Stimulated activated naive CD8-positive, alpha-beta T cell treated with anti-CD3 and anti-CD28 coated beads, Interleukin-15, Interleukin-2, amounts not matched to agents 100 ng/mL and 50 ng/mL, for 24 hours (primary cell): ENCODE measurements around the gene TNNI2.
A peak's percentile ranks its signal among the peaks of the same experiment; 100 is the strongest.
"Not testable (repeated sequence)": the region's sequence is repeated elsewhere in the genome, so short reads cannot be mapped to it uniquely, and the experiment has no call there.

Source experiments
- H3K27ac Mint-ChIP-seq: one replicate; pipeline ENCODE4 v1.8.0; 2021; ENCODE audit warnings: mild to moderate bottlenecking, mixed read lengths
- H3K27me3 Mint-ChIP-seq: one replicate; pipeline ENCODE4 v1.8.0; 2021; ENCODE audit warnings: mixed read lengths
- H3K36me3 Mint-ChIP-seq: one replicate; pipeline ENCODE4 v1.8.0; 2021; ENCODE audit warnings: low read depth, mixed read lengths
- H3K4me1 Mint-ChIP-seq: one replicate; pipeline ENCODE4 v1.8.0; 2021; ENCODE audit warnings: low read depth, mixed read lengths
- H3K4me3 Mint-ChIP-seq: one replicate; pipeline ENCODE4 v1.8.0; 2021; ENCODE audit warnings: mild to moderate bottlenecking, mixed read lengths
- H3K9me3 Mint-ChIP-seq: one replicate; pipeline ENCODE4 v1.8.0; 2021; ENCODE audit warnings: mixed read lengths

Gene TNNI2

DNA sequence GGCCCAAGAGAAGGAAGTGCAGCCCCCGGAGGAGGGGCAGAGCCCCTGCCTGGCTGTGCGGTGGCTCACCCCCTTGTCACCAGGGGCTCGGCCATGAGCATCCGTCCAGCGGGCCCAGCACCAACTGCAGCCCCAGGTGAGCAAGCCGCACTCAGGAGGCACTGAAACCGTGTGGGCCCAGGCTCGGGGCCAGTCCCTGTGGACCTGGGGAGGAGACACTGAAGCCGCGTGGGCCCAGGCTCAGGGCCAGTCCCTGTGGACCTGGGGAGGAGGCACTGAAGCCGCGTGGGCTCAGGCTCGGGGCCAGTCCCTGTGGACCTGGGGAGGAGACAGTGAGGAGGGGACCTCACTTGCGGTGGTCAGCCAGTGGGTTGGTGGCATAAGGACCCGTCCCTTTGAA is 28.0 kb downstream of the TNNI2 start:
- H3K4me1 Mint-ChIP-seq: peaks cover 46% of the 10 kb centered on the region
- H3K36me3 Mint-ChIP-seq: no peaks in the 10 kb centered on the region
- H3K27me3 Mint-ChIP-seq: no peaks in the 10 kb centered on the region

DNA sequence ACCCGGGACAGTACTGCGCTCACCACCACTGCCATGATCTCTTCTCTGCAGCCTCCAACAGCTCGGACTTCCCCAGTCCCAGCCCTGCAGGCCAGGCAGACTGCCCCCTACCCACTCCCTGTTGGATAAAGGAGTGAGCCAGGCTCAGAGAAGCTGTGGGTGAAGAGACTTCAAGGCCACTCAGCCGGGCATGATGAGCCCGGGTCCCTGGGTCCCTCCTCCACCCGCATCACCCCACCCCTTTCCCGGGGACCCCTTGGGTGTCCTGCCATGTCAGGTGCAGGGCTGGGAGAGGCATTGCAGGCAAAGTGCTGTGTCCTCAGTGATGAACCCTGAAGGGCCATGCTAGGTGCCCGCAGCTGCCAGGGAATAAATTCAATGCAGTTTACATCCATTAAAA is 28.6 kb downstream of the TNNI2 start:
- Mint-ChIP-seq H3K36me3 (no peaks in the 10 kb centered on the region), H3K27ac (no peak overlapping the region), H3K4me1 (peaks cover 48% of the 10 kb centered on the region)

More for the DNA sequence above, 28.0 kb downstream of the TNNI2 start:
- H3K4me3 Mint-ChIP-seq: no peak overlapping the region
- no peaks in the 10 kb centered on the region for H3K9me3 Mint-ChIP-seq
- no peak overlapping the region for H3K27ac Mint-ChIP-seq

DNA sequence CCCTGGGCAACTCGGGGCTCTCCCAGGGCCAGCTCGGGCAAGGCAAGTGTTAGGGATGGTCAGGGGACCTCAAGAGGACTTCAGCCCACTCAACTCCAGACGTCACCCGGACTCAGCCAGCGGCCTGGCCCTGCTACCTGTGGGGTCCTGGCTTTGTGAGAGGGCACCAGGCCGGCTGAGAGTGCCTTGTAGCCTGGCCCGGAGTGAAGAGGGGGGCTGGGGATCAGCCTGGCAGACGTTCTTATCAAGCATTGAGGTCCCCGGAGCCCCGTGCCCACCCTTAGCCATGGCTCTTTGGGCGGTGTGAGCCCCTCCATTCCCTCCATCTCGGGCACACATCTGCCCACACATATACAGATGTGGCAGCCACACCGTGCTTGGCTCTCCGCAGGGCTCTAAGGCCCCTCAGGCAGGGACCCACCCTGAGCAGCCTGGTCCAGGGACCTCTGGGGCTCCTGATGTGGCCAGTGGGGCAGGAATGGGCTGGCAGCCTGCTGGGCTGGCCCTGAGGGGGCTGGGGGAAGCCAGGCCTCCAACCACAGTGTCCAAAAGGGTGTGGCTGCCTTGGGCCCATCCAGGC is 29.4 kb downstream of the TNNI2 start:
- Mint-ChIP-seq H3K4me1 (peaks cover 48% of the 10 kb centered on the region), H3K4me3 (no peak overlapping the region), H3K27me3 (no peaks in the 10 kb centered on the region), H3K36me3 (no peaks in the 10 kb centered on the region), H3K9me3 (no peaks in the 10 kb centered on the region), H3K27ac (no peak overlapping the region)

More for the DNA sequence above, 28.6 kb downstream of the TNNI2 start:
- H3K9me3 Mint-ChIP-seq: no peaks in the 10 kb centered on the region
- H3K27me3 Mint-ChIP-seq: no peaks in the 10 kb centered on the region
- H3K4me3 Mint-ChIP-seq: no peak overlapping the region

DNA sequence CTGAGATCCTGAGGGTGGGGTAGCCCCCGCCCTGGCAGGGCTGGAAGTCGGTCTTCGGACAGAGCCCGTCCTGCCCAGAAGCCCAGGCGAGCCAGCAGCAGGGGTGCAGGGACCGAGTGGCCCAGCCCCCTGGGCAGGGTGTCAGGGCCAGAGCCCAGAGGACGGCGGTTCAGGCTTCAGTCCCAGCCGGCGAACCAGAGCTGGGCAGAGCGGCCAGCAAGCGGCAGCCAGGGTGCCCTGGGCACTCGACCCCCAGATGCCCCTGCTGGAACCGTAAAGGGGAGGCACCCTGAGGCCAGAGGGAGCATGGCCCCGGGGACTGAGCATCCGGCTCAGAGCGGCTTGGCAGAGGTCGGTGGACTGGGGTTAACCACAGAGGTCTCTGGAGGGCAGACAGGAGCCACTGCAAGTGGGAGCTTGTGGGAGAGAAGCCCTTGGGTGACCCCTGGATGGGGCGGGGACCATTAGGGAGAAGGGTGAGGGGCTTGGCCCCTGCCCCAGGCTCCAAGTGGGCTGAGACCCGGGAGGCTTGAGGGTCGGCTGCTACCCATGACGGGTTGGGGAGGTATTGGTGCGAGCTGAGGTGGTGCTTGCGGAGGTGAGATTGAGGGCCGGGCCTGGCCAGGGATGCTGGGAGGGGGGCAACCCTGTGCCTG is 30.0 kb downstream of the TNNI2 start:
- Mint-ChIP-seq H3K27ac (peak overlapping the region; percentile 8), H3K4me1 (peaks cover 48% of the 10 kb centered on the region), H3K36me3 (no peaks in the 10 kb centered on the region), H3K9me3 (no peaks in the 10 kb centered on the region), H3K27me3 (no peaks in the 10 kb centered on the region), H3K4me3 (no peak overlapping the region)

DNA sequence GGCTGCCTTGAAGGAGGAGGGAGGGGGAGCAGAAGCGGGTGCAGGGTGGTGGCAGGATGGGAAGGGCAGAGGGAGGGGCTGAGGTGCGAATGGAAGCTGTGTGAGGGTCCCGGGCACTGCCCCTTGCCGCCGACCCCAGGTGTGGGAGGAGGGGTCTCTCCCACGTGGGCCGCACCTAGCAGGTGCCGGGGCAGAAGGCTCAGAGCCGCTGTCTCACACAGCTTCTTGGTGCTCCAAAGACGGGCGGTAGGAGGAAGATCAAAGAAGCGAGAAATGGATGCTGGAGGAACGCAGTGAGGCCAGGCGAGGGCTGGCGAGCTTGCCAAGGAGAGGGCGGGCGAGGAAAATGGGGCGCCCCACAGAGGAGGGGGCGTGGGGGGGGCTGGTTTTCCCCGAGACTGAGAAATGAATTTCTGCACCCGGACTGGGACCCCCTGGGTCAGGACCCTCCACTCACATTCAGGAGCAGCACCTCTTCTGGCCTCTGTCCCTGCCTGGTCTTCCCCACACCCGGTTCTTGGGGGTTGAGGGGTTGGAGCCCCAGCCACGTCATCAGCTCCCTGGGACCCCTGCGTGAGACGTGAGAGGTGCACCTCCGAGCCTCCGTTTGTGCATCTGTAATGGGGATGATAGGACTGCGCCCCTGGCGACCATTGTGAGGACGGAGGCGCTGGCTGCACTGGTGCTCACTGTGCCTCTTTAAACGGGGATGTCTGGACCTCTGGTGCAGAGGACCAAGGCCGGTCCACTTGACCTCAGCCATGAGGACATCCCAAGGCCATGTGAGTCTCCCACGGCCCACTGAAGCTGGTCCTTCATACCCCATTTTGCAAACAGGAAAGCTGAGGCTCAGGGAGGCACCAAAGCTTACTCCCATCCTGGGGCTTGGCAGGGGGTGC is 30.9 kb downstream of the TNNI2 start:
- Mint-ChIP-seq H3K36me3 (no peaks in the 10 kb centered on the region), H3K27ac (peak overlapping the region; percentile 8), H3K9me3 (no peaks in the 10 kb centered on the region), H3K4me3 (no peak overlapping the region), H3K4me1 (peaks cover 45% of the 10 kb centered on the region), H3K27me3 (no peaks in the 10 kb centered on the region)

DNA sequence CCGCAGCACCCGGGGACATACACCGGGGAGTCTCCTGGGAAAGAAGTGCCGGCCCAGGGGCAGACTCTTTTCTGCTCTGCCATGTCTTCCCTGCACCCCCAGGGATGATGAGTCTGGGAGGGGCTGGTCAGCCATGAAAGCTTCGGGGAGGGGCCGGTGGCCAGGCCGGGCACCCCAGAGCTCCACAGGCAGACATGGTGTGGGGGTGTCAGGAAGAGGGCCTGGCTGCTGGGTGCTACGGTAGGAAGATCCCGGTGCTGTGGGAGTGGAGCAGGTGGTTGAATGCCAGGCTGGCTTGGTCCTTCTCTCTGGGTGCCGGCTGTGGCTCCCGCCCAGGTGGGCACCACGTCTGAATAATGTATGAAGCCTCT is 31.5 kb downstream of the TNNI2 start:
- Mint-ChIP-seq H3K9me3 (no peaks in the 10 kb centered on the region), H3K27me3 (no peaks in the 10 kb centered on the region), H3K27ac (no peak overlapping the region), H3K4me1 (peaks cover 43% of the 10 kb centered on the region), H3K36me3 (no peaks in the 10 kb centered on the region), H3K4me3 (no peak overlapping the region)

DNA sequence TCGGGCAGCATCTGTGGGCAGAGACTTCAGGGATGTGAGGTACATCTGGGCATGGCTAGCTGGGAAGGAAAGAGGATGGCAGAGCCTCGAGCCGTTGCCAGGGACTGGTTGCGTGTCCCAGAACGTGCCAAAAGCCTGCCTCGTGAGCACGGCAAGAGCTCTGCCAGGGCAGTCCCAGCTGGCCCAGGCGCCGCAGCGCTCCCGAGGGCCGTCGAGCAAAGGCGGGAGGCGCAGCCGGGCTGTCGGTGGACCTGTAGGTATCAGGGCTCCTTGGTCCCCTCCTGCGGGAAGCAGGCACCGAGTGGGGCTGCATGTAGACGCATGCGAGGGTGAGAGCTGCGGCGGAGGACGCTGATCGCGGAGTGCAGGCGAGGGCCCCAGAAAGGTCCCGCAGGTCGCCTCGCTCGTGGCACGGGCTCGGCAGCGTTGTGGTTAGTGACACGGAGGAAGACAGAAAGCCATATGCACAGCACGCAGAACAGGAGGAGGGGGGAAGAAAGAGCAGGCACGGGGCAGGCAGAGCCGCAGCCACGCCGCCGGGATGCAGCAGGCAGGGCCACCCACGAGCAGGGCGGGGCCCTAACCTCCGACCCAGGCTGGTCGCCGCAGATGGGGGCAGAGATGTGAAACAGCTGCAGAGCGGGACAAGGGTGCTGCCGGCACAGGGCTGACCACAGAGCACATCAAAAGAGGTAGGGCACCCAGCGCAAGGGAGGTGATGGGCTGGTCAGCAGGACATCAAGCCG is 32.1 kb downstream of the TNNI2 start:
- Mint-ChIP-seq H3K27me3 (no peaks in the 10 kb centered on the region), H3K36me3 (no peaks in the 10 kb centered on the region), H3K4me3 (peak overlapping the region; percentile 49), H3K4me1 (peaks cover 45% of the 10 kb centered on the region), H3K9me3 (no peaks in the 10 kb centered on the region), H3K27ac (peak overlapping the region; percentile 83)

DNA sequence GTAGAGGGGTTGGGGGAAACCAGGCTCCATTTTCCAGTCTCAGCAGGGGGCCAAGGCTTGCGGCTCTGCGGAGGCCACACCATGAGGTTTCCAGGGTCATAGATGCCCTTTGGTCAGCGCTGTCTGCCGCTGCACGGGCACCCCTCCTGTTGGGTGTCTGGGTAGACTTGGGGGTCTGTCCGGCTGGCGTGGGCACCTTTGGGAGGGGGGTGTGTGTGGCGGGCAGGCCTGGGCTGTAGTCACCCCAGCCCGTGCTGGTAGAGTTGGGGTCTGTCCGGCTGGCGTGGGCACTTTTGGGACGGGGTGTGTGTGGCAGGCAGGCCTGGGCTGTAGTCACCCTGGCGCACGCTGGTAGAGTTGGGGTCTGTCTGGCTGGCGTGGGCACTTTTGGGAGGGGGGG is 32.8 kb downstream of the TNNI2 start:
- H3K27ac Mint-ChIP-seq: no peak overlapping the region
- no peaks in the 10 kb centered on the region for H3K9me3 Mint-ChIP-seq
- no peaks in the 10 kb centered on the region for H3K27me3 Mint-ChIP-seq
- no peaks in the 10 kb centered on the region for H3K36me3 Mint-ChIP-seq
- no peak overlapping the region for H3K4me3 Mint-ChIP-seq
- peaks cover 49% of the 10 kb centered on the region for H3K4me1 Mint-ChIP-seq

DNA sequence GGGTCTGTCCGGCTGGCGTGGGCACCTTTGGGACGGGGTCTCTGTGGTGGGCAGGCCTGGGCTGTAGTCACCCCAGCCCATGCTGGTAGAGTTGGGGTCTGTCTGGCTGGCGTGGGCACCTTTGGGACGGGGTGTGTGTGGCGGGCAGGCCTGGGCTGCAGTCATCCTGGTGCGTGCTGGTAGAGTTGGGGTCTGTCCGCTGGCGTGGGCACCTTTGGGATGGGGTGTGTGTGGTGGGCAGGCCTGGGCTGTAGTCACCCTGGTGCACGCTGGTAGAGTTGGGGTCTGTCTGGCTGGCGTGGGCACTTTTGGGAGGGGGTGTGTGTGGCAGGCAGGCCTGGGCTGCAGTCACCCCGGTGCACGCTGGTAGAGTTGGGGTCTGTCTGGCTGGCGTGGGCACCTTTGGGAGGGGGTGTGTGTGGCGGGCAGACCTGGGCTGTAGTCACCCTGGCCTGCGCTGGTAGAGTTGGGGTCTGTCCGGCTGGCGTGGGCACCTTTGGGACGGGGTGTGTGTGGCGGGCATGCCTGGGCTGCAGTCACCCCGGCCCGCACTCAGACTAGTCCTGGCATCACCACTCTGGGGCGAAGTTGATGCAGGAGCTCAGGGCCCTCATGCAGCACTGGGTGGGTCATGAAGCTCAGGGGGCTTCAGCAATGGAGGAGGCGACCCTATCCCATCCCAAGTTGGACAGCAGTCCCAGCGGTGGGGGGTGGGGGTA is 33.6 kb downstream of the TNNI2 start:
- Mint-ChIP-seq H3K27ac (no peak overlapping the region), H3K4me3 (no peak overlapping the region)

DNA sequence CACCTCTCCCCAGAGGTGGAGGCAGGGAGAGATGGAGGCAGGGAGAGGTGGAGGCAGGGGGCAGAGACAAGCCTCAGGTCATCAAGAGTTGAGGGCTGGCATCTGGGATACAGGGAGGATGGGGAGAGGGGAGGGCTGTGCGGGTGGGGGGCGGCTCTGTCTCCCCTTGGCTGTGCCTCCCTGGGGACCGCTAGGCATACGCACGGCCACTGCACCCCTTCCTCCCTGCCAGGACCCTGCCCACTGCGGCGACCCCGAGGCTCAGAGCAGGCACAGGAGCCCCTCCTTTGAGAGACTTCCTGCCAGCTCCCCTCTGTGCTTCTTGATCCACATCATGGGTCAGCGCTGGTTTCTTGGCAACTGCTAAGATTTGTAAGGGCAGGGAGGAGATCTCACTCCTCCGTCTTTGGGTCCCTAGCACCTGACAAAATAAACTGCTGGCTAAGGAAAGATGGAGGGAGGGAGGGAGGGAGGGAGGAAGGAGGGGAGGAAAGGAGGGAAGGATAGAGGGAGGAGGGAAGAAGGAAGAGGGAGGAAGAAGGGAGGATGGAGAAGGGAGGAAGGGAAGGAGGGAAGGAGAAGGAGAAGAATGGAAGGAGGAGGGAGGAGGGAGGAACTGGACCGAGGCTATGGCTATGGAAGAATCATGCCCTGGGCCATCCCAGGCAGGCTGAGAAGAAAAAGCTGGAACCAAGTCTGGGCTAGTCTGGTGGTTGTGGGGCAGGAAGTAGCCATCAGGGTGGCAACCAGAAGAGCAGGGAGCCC is 34.4 kb downstream of the TNNI2 start:
- Mint-ChIP-seq H3K36me3 (no peaks in the 10 kb centered on the region), H3K9me3 (no peaks in the 10 kb centered on the region), H3K4me3 (no peak overlapping the region), H3K27ac (no peak overlapping the region), H3K4me1 (peaks cover 42% of the 10 kb centered on the region), H3K27me3 (no peaks in the 10 kb centered on the region)

More for the DNA sequence above, 33.6 kb downstream of the TNNI2 start:
- Mint-ChIP-seq H3K4me1 (peaks cover 48% of the 10 kb centered on the region), H3K9me3 (no peaks in the 10 kb centered on the region), H3K27me3 (no peaks in the 10 kb centered on the region), H3K36me3 (no peaks in the 10 kb centered on the region)

DNA sequence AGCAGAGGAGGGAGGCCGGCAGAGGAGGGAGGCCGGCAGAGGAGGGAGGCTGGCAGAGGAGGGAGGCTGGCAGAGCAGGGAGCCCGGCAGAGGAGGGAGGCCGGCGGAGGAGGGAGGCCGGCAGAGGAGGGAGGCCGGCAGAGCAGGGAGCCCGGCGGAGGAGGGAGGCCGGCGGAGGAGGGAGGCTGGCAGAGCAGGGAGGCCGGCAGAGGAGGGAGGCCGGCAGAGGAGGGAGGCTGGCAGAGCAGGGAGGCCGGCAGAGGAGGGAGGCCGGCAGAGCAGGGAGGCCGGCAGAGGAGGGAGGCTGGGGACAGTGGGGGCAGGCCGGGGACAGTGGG is 35.0 kb downstream of the TNNI2 start:
- not testable (repeated sequence) for H3K27me3 Mint-ChIP-seq, H3K9me3 Mint-ChIP-seq, H3K36me3 Mint-ChIP-seq, H3K27ac Mint-ChIP-seq, H3K4me3 Mint-ChIP-seq
- peaks cover 39% of the 10 kb centered on the region for H3K4me1 Mint-ChIP-seq

DNA sequence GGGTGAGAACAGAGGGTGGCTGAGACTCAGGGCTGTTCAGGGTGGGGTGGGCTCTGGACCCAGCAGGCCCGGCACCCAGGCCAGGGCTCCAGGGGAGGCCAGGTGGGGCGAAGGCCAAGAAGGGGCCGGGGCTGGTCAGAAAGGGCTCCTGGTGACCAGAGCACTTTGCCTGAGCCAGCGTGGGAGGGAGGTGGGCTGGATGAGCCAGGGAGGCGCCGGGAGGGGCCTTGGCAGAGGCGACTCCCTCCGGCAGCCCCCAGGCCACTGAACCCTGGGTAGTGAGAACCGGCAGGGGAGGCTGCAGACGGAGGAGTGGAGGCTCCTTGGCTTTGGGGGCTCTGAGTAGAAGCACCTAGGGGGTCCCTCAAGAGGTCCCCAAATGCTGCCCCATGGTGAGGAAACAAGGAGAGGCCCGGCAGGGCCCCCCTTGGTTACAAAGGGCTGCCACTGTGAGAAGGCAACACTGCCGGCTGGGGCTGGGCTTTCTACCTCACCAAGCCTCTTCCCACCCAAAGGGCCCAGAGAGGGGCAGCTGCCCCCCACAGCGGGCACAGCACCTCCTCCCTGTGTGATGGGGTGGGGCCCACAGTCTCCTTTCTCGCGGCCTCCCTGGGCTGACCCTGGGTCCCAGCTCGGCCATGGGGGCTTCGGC is 35.8 kb downstream of the TNNI2 start:
- not testable (repeated sequence) for H3K27me3 Mint-ChIP-seq, H3K4me3 Mint-ChIP-seq, H3K27ac Mint-ChIP-seq, H3K9me3 Mint-ChIP-seq, H3K36me3 Mint-ChIP-seq
- peaks cover 31% of the 10 kb centered on the region for H3K4me1 Mint-ChIP-seq

DNA sequence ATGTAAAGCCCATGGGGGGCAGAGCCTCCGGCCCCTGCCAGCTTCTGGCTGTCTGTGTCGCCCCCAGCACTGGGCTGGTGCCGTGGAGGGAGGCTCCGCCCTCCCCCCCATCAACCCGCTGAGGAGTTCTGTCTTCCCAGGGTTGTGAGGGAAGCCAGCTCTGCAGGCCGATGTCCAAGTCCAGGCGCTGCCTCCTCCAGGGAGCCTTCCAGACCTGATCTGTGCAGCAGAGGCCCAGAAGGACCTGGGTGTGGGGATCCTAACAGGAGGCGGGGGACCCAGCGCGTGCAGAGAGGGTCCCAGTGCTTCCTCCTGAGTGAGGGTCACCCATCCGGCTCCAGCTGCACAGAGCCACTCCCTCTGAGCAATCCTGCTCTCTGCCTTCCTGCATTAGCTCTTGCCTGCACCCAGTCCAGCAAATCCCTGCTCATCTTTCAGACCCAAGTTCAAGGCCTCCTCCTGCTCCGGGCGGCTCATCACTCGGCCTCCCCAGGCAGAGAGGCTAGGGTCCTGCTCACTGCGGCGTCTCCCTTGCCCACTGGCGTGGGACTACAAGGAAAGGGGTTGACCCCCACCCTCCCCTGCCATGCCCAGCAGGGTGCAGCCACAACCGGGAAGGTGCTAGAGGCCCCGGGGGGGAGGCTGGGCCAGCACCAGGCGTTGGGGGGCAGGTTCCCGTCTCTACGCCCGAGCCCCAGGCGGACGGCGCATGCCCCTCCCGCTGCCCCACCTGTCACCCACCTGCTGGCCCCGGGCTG is 36.5 kb downstream of the TNNI2 start:
- H3K36me3 Mint-ChIP-seq: no peaks in the 10 kb centered on the region
- no peak overlapping the region for H3K27ac Mint-ChIP-seq
- peaks cover 24% of the 10 kb centered on the region for H3K4me1 Mint-ChIP-seq
- H3K4me3 Mint-ChIP-seq: no peak overlapping the region
- no peaks in the 10 kb centered on the region for H3K27me3 Mint-ChIP-seq
- H3K9me3 Mint-ChIP-seq: no peaks in the 10 kb centered on the region
